Lower leg skin (tissue), 4 donors: ENCODE results near the gene IGFBP1. TPM values are rescaled to one million over a fixed set of nuclear protein-coding genes. Genes with fewer than 3 reads are reported as not detected.

Experiments used
- DNase-seq, 2 donors: peaks; one replicate each; pipeline ENCODE4 v3.0.0-alpha.2; 2019; ENCODE audit warnings: low spot score in 2 of 2
- H3K4me3 ChIP-seq: fragments of 200-600 bp; sonication (generic); 2 replicates; pipeline ENCODE4 v1.5.1; 2017; ENCODE audit warnings: mild to moderate bottlenecking, low read depth; ENCODE audit not compliant: poor library complexity, severe bottlenecking
- CTCF ChIP-seq, 3 donors: fragments of 450-650 bp; IDR thresholded peaks; one replicate each; pipeline ENCODE4 v1.5.1; 2016; ENCODE audit warnings: antibody characterized with exemption in 3 of 3, mild to moderate bottlenecking in 3 of 3, moderate library complexity in 2 of 3
- POLR2A ChIP-seq, 2 donors: fragments of 450-650 bp; IDR thresholded peaks; one replicate each; pipeline ENCODE4 v1.6.1; 2016 to 2017; ENCODE audit warnings: antibody characterized with exemption in 2 of 2, mild to moderate bottlenecking in 1 of 2, moderate library complexity in 1 of 2
- WGBS, 2 donors: methylation state at CpG; one replicate each; pipeline ENCODE4 v1.1.5; 2018; 5-methylcytosine and 5-hydroxymethylcytosine counted together
- intact Hi-C: fragments of 100-400 bp; cut with DNase I; formaldehyde crosslinking; loops from one replicate; pipeline ENCODE4 v1.15.0; 2023; ENCODE audit warnings: low total_unique reads
- total RNA-seq, 4 donors: library from RNA; depleted of rRNA; stranded (reverse); fragments of >200 nt; gene quantifications; one replicate each; pipeline ENCODE4 v1.1.0, GENCODE V29; 2016

IGFBP1 gene
- total RNA-seq, 4 donors from 2014 or later = not detected

- 34 to 41% methylated on average over 7 to 8 of the region's 14 CpGs for WGBS, 2 donors
These were observed 692 bp downstream of the IGFBP1 start for GRCh38 chr7:45888993-45889366.

GRCh38 chr7:45889367-45890067 is 1.2 kb downstream of the IGFBP1 start:
- TF ChIP-seq POLR2A (IDR thresholded peaks at IDR 0.05) (no peak), CTCF (IDR thresholded peaks at IDR 0.05) (no peak)
- no peak overlapping the region for H3K4me3 ChIP-seq
- DNase-seq = no peak
- intact Hi-C loops = no loop called here
- WGBS, 2 donors = 64 to 71% methylated on average over 8 of the region's 8 CpGs

More at GRCh38 chr7:45888993-45889366, 692 bp downstream of the IGFBP1 start:
- DNase-seq = peak in 1 of 2 donors; percentile 68
- no peak overlapping the region for H3K4me3 ChIP-seq
- intact Hi-C loops = no loop called here
- TF ChIP-seq POLR2A (IDR thresholded peaks at IDR 0.05) (no peak), CTCF (IDR thresholded peaks at IDR 0.05) (no peak)

GRCh38 chr7:45890125-45890901 is 2.0 kb downstream of the IGFBP1 start:
- intact Hi-C loops = no loop called here
- H3K4me3 ChIP-seq = no peak overlapping the region
- WGBS, 2 donors = 89 to 90% methylated on average over 8 of the region's 8 CpGs
- DNase-seq = no peak
- TF ChIP-seq CTCF (IDR thresholded peaks at IDR 0.05) = no peak
- no peak for TF ChIP-seq POLR2A (IDR thresholded peaks at IDR 0.05)

- no peak overlapping the region for H3K4me3 ChIP-seq
- 32% methylated on average over 6 of the region's 6 CpGs for WGBS, 2 donors
- no peak for TF ChIP-seq CTCF (IDR thresholded peaks at IDR 0.05)
- TF ChIP-seq POLR2A (IDR thresholded peaks at IDR 0.05) = no peak
- DNase-seq = no peak
- intact Hi-C loops = no loop called here
These were observed 2.7 kb downstream of the IGFBP1 start for GRCh38 chr7:45890902-45891461.

- 76 to 79% methylated on average over 10 of the region's 10 CpGs for WGBS, 2 donors
- intact Hi-C loops = no loop called here
- DNase-seq = no peak
- no peak for TF ChIP-seq CTCF (IDR thresholded peaks at IDR 0.05)
- no peak for TF ChIP-seq POLR2A (IDR thresholded peaks at IDR 0.05)
- H3K4me3 ChIP-seq = no peak overlapping the region
These were observed 3.4 kb downstream of the IGFBP1 start for GRCh38 chr7:45891462-45892402.
